DMS79 treated with DMSO at 0.1 percent for 48 hours (cell line): ENCODE results near the gene ARHGAP28.
A peak's percentile ranks its signal among the peaks of the same experiment; 100 is the strongest.

Experiments used
- DNase-seq: peaks from one replicate; lab custom pipeline; 2025; lab: John Stamatoyannopoulos, UW

The ARHGAP28 gene, protein sequence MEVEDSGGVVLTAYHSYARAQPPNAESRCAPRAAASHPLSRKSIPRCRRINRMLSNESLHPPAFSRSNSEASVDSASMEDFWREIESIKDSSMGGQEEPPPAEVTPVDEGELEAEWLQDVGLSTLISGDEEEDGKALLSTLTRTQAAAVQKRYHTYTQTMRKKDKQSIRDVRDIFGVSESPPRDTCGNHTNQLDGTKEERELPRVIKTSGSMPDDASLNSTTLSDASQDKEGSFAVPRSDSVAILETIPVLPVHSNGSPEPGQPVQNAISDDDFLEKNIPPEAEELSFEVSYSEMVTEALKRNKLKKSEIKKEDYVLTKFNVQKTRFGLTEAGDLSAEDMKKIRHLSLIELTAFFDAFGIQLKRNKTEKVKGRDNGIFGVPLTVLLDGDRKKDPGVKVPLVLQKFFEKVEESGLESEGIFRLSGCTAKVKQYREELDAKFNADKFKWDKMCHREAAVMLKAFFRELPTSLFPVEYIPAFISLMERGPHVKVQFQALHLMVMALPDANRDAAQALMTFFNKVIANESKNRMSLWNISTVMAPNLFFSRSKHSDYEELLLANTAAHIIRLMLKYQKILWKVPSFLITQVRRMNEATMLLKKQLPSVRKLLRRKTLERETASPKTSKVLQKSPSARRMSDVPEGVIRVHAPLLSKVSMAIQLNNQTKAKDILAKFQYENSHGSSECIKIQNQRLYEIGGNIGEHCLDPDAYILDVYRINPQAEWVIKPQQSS

DNA sequence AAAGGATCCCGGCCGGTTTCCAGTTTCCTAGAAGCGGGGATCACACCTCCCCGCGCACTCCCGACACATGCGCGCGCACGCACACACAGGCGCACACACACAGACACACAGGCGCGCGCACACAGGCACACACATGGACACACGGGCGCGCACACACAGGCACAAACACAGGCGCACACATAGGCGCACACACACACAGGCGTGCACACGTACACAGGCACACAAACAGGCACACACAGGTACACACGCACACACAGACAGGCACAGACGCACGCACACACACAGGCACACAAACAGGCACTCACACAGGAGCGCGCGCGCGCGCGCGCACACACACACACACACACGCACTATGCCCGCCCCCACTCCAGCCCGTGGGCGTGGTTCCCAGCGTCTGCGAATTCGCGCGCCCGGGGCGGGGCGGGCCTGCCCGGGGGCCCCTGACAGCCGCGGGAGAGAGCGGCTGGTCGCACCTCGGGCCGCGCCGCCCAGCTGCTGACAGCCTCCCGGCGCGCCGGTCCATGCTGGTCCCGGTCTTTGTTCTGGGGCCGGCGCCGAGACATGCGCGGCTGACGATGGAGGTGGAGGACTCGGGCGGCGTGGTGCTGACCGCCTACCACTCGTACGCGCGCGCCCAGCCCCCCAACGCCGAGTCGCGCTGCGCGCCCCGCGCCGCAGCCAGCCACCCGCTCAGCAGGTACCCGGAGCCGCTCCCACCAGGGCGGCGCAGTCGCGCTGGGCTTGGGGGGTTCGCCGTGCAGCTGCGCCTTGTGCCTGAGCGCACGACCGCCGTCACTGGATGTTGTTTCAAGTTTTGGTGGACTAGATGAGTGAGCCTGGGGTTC is at the start of gene ARHGAP28:
Gene ARHGAP28 (plus strand): TSS at position 470 of the 845 bp plus-strand sequence. CDS start 106 bp downstream, at position 576.
- peak; percentile 83 for DNase-seq

GRCh38 chr18:6681331-6681875 is 48.1 kb upstream of the ARHGAP28 start:
- no peak for DNase-seq

- no peak for DNase-seq
Measured at GRCh38 chr18:6682437-6683111, 46.9 kb upstream of the ARHGAP28 start.

DNA sequence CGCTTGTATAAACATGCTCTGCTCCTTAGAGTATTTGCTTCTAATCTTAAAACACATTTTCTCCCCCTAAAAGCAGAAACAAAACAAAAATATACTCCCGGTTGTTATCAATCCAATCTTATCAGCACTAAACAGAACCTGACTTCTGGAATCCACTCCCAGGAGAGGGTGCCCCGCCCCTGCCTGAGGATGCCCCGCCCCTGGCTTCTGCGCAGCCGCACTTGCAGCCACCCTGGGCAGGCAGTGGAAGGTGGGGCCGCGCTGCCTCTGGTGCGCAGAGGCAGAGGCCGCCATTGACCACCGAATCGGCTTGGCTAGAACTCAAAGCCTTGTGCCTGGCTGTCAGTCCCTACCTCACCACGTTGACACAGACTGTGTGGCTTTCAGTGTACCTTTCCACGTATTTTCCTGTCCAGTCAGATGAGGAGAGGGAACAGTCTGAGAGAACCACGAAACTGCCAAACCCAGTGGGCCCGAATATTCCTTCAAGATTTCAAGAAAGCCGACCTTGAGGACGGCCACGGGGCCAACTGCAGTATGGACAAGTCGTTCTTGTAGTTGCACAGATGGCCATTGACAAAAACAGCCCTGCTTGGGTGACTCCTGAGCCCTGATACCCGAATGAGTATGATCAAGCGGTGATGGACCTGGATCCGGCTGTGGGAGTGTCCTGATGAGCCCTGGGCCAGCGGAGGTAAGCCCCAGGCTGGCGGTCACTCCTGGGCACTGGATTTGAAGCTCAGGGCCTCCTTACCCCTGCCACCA is 46.2 kb upstream of the ARHGAP28 start:
- no peak for DNase-seq

GRCh38 chr18:6687676-6688075 is 41.8 kb upstream of the ARHGAP28 start:
- no peak for DNase-seq

GRCh38 chr18:6708890-6709289 is 20.6 kb upstream of the ARHGAP28 start:
- no peak for DNase-seq

GRCh38 chr18:6711467-6711866 is 18.0 kb upstream of the ARHGAP28 start:
- no peak for DNase-seq

DNA sequence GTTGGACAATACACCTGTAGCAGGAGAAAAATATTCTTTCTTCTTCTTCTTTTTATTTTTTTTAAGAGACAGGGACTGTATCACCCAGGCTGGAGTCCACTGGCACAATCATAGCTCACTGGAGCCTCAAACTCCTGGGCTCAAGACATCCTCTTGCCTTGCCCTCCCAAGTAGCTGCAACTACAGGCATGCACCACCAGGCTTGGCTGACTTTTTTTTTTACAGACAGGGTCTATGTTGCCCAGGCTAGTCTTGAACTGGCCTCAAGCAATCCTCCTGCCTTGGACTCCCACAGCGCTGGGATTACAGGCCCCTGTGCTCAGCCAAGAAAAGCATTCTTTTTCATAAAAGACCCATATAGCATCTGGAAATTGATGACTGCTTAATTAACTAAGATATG is 17.1 kb upstream of the ARHGAP28 start:
- DNase-seq, result no peak

DNA sequence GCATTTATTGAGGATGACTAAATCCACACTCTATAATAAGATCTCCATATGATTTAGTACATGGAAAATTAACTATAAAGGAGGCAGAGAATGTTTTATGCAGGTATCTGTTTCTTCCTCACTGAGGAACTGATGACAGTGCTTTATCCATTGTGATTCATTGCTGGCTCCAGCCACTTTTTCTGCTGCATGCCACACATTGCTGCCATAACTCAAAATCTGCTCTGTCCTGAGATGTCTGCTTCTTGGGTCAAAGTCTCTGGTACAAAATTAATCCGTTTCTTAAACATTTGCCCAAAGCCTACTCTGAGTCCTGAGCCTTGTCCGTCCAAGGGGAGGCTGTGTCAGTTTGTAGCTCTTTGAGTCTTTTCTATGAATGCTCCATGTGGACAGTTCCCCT is 15.5 kb upstream of the ARHGAP28 start:
- DNase-seq, result no peak

- DNase-seq, result no peak
Measured at GRCh38 chr18:6718267-6718666, 11.2 kb upstream of the ARHGAP28 start.

DNA sequence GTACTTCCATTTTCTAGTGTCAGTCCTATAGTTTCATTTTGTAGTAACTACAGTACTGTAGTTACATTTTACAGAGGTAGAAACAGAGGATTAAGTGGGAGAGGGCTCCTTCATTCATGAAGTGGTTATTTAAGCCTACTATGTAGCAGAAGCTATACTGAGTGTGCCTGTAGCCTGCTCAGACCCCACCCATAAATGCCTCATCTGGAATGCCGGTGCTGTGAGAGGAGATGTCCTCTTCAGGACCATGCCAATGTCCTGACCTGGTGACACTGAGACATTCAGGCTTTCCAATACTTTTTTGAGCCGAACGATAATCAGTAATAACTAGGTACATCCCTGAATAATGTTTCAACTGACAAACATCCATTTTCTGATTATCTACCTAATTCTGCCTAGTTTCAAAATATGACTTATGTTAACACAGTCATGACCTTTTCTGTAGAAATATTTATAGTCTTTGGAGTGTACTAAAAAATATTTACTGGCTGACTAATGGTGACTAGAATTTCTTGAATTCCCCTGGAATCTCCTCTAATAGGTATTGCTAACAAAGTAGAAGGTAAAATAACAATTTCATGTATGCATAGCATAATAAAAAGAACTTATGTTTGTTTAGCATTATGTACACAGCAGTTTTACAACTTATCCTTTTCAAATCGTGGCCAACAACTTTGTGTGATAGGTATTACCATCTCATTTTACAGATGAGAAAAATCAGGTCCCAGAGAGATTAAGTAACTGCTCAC is 10.2 kb upstream of the ARHGAP28 start:
- no peak for DNase-seq

GRCh38 chr18:6719910-6720683 is 9.4 kb upstream of the ARHGAP28 start:
- no peak for DNase-seq

GRCh38 chr18:6721755-6722154 is 7.8 kb upstream of the ARHGAP28 start:
- DNase-seq, result no peak

DNA sequence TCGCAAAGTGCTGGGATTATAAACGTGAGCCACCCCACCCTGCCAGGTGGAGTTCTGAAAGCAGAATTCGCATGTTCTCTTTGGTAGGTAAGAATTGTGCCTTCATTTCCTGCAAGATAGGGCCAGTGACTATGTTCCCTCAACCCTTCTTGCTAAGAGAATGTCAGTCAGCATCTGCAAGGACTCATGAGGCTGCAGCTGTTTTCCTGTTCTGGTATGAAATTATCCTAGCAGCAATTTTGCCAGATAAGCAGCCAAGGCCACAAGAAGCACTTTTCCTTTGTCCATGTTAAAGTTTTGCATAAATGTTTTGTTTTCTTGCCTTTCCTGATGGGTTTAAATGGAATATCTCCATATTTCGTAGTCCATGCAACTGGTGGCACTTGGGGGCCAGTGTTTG is 6.8 kb upstream of the ARHGAP28 start:
- no peak for DNase-seq

DNA sequence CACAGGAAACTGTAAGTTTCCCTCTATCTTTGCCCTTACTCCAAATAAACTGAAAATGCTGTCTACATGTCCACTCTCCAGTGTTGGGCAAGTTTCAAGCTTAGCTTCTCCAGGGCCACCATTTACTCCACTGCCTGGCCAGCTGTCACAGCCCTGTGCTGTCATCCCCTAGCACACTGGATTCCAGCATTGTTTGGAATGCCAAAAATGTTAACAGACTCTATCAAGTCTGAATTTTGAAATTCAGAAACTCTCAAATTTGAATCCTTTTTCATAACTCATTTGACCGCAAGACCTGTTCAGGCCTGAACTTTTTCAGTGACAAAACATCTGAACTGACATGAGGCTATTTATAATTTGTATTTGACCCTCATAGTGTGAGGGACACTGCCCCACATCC is 5.2 kb upstream of the ARHGAP28 start:
- DNase-seq, result no peak

DNA sequence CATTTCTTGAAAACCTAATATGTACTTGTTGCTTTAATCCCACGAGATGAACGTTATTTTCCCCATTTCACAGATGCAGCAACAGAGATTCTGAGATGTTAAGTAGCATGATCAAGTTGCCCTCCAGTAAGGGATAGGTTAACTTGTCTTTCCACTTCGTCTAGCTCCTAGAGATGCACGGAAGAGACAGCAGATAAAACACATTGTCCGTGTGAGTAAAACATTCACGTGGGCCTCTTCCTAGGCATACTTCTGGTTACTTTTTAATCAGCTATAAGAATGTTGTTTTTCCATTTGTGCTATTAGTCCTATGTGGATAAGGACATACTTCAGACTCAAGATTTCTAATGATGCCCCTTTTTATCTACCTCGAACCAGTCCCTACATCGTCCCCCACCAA is 1.2 kb upstream of the ARHGAP28 start:
- no peak for DNase-seq

- DNase-seq, result no peak
Measured at GRCh38 chr18:6728809-6729246, 688 bp upstream of the ARHGAP28 start.

- peak; percentile 45 for DNase-seq
Measured at GRCh38 chr18:6730416-6731221, 1.1 kb downstream of the ARHGAP28 start.
